ENCODE data around the gene TBL1XR1.
"Not testable (repeated sequence)": the region's sequence is repeated elsewhere in the genome, so short reads cannot be mapped to it uniquely, and the experiment has no call there.

Gene TBL1XR1

DNA sequence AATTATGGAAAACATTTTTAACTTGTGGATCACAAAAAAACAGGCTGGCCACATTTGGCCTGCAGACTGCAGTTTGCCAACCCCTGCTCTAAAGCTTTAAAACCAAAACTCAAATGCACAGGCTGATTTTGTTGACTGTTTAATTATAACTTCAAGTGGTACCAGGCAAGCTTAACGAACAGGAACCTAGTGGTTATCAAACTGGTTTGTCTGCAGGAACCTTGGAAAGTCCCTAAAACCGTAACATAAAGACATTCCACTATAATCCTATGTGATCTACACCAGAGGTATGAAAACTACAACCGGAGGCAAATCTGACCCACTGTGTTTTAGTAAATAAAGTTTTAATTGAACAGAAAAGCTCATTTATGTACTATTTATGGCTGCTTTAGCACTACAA lies 52.4 kb downstream of the TBL1XR1 start:
- no peak for DNase-seq (ENCODE audit: low read depth in 2 of 3, low spot score in 1 of 3)

DNA sequence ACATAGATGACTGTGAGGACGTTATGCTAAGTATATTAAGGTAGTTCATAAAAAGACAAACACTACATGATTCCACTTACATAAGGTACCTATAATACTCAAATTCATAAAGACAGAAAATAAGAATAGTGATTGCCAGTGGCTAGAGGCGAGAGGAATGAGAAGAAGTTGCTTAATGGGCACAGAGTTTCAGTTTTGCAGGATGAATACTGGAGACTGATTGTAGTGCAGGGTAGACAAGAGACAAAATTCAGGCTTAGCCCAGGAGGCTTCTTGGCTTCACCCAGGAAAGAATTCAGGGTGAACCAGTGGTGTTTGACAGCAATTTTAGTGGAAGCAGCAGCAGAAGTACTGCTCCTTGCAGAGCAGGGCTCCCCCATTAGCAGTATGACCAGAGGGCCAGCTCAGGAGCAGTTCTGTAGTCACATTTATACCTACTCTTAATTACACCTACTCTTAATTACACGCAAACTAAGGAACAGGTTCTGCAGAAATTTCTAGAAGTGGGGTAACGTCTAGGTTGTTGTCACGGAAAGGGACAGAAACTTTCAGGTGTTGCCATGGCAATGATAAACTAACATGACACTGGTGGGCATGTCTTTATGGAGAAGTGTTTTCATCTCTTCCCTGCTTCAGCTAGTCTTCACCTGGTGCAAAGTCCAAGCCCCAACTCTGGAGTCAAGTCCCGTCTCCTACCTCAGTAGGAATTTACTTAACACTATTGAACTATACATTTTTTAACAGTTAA lies 55.2 kb downstream of the TBL1XR1 start:
- no peak for DNase-seq (ENCODE audit: low read depth in 2 of 3, low spot score in 1 of 3)

DNA sequence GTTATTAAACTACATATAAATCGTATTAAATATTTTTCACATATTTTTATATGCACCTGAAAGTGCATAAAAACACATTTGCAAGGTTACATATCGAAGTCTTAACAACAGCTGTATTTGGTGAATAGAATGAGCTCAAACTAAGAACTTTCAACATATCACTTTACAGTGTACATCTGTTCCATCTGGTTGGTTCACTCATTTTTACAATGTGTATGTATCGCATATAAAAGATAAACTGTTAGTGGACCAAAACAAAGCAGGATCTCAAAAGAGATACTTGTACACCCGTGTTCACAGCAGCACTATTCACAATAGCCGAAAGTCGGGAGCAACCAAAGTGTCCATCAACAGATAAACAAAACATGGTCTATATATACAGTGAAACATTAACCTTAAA lies 55.8 kb downstream of the TBL1XR1 start:
- no peak for DNase-seq (ENCODE audit: low read depth in 2 of 3, low spot score in 1 of 3)

GRCh38 chr3:177139220-177139619 lies 58.1 kb downstream of the TBL1XR1 start:
- not testable (repeated sequence) for DNase-seq (ENCODE audit: low read depth in 2 of 3, low spot score in 1 of 3)

- DNase-seq (ENCODE audit: low read depth in 2 of 3, low spot score in 1 of 3): no peak
These were observed 59.2 kb downstream of the TBL1XR1 start for GRCh38 chr3:177137774-177138705.

GRCh38 chr3:177136741-177137140 lies 60.5 kb downstream of the TBL1XR1 start:
- no peak for DNase-seq (ENCODE audit: low read depth in 2 of 3, low spot score in 1 of 3)

DNA sequence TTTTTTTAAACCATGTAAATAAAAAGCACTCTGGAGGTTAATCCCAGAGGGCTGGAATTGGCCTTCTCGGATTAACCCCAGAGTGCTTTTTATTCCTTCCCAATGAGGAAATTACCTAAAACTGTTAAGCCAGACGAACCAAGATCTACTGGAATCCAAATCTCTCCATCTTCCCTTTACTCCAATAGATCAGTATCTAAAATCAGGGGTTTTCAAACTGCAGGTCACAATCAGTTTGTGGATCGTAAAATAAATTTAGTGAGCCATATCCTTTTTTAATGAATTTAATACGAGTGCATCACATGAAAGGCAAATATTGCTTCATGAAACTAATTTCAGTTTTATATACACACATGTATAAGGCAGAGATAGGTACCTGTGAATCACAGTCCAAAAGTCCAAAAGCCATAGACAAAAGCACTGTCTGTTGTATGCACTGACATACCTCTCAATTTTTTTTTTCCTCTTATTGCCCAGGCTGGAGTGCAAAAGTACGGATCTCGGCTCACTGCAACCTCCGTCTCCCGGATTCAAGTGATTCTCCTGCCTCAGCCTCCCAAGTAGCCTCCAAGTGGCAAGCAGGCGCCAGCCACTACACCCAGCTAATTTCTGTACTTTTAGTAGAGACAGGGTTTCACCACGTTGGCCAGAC lies 61.3 kb downstream of the TBL1XR1 start:
- no peak for DNase-seq (ENCODE audit: low read depth in 2 of 3, low spot score in 1 of 3)

DNA sequence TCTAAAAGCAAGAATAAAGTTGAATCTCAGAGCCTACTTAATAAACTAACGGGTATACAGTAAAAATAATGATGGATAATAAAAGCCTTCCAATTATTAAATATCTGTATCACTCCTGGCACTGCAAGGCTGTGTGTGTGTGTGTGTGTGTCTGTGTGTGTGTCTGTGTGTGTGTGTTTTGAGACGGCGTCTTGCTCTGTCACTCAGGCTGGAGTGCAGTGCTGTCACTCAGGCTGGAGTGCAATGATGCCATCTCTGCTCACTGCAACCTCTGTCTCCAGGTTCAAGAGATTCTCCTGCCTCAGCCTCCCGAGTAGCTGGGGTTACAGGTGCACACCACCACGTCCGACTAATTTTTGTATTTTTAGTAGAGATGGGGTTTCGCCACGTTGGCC lies 62.5 kb downstream of the TBL1XR1 start:
- no peak for DNase-seq (ENCODE audit: low read depth in 2 of 3, low spot score in 1 of 3)

DNA sequence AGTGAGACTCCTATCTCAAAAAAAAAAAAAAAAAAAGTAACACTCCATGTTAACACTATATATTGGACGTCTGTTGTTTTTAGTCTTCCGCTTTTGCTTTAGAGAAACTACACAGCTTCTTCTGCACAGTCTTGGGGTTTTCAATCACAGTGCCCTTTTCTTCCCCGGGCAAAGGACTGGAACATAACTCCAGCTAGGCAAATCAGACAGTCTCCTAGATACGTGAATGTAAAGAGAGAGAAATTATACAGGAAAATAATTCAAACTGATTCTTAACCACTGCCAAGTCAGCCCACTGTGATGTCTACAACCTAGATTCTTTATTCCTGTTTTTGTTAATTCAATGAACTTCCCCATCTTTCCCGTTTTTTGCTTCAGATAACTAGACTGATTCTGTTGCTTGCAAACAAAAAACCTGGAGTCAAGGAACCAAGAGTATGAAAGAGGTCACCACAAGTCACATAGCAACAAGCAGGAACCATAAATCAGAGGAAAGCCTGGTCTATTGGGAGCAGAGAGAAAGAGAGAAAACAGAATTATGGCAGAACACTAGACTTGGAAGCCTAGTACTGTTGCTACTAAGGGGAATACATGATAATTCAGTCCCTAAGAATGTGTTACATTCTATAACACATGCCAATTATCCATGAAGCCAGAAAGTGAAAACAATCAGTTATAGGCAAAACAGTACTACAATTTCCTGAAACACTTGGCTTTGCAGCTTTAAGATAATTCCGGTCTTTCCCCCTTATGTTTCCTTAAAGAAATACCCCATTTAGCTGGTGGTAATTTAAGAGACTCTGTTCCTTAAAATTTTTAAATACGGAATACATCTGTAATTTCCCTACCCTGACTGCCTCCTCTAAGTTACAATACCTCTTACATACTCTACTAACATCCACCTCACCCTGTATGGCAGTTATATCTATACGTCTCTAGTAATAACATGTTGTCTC lies 63.1 kb downstream of the TBL1XR1 start:
- no peak for DNase-seq (ENCODE audit: low read depth in 2 of 3, low spot score in 1 of 3)

DNA sequence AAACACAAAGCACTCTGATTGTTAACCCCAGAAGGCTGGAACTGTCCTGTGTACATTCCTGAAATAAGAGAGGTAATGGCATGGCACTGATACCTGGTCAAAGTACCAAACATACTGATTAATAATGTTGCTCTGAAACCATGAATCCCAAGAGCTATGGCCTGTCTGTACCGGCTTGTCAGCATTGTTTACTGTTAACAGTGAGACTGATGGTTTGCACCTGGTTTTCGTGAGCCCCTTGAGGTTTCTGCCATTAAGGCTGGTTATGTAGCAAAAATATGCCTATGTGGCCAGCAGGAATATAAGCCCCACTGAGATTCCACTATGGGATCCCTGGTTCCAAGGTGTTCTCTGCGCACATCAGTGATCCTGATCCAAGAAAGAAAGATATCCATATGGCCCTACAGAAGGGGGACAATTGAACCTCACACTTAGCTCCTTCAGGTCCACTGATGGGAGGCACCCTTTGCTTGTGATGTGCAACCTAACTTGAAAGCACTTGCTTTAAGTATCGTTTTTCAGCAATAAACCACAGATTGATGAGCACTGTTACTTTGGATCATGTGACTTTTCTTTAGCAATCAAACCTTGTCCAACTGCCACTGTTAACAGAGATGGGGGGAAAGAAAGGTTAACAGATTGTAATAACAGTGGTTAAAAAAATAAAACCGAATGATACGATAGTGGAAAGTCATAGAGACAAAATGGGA lies 65.2 kb downstream of the TBL1XR1 start:
- DNase-seq (ENCODE audit: low read depth in 2 of 3, low spot score in 1 of 3): no peak

GRCh38 chr3:177127008-177127407 lies 70.3 kb downstream of the TBL1XR1 start:
- DNase-seq (ENCODE audit: low read depth in 2 of 3, low spot score in 1 of 3): no peak

DNA sequence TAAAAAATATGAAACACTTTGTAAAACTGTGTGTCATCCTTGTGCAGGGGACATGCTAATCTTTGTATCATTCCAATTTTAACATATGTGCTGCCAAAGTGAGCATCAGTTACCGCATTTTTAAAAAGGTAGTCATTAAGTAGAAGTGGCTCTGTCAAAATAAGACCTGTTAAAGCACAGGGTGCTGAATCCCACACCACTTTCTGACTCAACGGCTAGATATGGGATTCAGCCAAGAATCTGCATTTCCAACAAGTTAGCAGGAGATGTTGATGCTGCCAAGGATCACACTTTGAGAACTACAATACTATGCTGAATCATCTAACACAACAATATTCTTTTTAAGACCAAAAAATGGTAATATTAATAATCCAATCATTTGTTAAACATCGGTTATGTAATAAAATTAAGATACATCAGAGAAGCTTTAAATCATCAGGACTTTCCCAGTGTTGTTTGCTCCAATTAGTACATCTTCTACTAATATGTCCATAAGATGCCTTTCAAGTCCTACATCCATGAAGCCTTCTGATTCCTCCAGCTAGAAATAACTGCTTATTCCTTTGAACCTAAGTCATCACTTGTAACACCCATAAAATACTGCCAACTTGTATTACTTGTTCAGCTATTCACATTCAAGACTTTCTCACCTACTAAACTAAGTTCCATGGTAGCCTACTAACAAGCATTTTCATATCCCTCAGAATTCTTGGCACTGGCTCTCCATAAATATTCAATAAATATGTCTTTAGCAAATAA lies 71.1 kb downstream of the TBL1XR1 start:
- DNase-seq (ENCODE audit: low read depth in 2 of 3, low spot score in 1 of 3): no peak

DNA sequence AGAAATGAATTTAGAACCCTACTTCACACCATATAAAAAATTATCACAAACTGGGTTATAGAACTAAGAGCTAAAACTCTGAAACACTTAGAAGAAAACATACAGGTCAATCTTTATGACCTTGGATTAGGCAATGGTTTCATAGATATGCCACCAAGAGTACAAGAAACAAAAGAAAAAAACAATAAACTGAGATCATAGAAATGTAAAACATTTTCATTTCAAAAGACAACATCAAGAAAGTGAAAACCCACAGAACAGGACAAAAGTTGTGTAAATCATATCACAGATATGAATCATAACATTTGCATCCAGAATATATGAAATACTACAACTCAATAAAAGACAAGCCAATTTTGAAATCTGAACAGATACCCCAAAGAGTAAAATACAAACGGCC lies 72.4 kb downstream of the TBL1XR1 start:
- DNase-seq (ENCODE audit: low read depth in 2 of 3, low spot score in 1 of 3): no peak

- DNase-seq (ENCODE audit: low read depth in 2 of 3, low spot score in 1 of 3): no peak
These were observed 73.5 kb downstream of the TBL1XR1 start for GRCh38 chr3:177123822-177124221.

- DNase-seq (ENCODE audit: low read depth in 2 of 3, low spot score in 1 of 3): no peak
These were observed 75.0 kb downstream of the TBL1XR1 start for GRCh38 chr3:177122183-177122856.

GRCh38 chr3:177119829-177120228 lies 77.5 kb downstream of the TBL1XR1 start:
- DNase-seq (ENCODE audit: low read depth in 2 of 3, low spot score in 1 of 3): no peak

GRCh38 chr3:177114253-177114652 lies 83.0 kb downstream of the TBL1XR1 start:
- no peak for DNase-seq (ENCODE audit: low read depth in 2 of 3, low spot score in 1 of 3)

DNA sequence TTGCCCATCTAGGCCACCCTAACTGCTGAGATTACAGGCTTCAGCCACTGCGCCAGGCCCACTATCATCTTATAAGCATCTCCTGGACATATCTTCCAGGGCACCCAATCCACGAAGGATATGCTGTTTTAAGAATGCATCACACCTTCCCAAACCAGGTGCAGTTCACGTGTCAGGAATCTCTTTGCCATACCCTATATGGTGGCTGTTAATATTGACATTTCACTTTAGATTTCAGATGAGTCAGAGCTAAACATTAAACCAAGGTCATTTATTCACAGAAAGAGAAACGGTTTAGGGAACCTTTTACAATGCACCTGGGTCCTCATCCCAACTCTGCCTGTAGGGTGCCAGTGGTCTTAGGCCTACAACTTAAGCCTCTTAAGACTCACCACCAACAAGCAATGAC lies 85.7 kb downstream of the TBL1XR1 start:
- DNase-seq (ENCODE audit: low read depth in 2 of 3, low spot score in 1 of 3): no peak

DNA sequence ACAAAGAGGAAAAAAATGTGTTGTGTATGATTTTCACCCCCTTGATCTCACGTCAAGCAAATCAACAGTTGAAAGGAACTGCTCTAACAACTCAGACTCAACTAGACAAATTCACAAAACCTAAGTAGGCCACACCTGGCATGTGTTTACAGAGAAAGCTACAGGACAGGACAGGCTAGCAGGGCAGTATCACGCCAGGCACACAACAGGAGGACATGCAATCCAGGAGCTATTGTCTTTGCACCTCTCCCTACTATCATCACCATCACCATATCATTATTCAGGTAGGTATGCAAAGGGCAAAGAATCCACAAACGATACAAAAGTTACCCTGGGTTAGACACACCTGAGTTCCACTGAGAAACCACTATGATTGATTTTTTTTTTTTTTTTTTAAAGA lies 86.4 kb downstream of the TBL1XR1 start:
- no peak for DNase-seq (ENCODE audit: low read depth in 2 of 3, low spot score in 1 of 3)

Measured in stimulated activated CD4-positive, alpha-beta T cell treated with anti-CD3 and anti-CD28 coated beads, Interleukin-12 subunit alpha, Interleukin-12 subunit beta, amount 100 ng/mL, for 48 hours (primary cell).